ENCODE data around the gene SH2D6.

- TF ChIP-seq, protein P1, sequence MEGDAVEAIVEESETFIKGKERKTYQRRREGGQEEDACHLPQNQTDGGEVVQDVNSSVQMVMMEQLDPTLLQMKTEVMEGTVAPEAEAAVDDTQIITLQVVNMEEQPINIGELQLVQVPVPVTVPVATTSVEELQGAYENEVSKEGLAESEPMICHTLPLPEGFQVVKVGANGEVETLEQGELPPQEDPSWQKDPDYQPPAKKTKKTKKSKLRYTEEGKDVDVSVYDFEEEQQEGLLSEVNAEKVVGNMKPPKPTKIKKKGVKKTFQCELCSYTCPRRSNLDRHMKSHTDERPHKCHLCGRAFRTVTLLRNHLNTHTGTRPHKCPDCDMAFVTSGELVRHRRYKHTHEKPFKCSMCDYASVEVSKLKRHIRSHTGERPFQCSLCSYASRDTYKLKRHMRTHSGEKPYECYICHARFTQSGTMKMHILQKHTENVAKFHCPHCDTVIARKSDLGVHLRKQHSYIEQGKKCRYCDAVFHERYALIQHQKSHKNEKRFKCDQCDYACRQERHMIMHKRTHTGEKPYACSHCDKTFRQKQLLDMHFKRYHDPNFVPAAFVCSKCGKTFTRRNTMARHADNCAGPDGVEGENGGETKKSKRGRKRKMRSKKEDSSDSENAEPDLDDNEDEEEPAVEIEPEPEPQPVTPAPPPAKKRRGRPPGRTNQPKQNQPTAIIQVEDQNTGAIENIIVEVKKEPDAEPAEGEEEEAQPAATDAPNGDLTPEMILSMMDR (IDR thresholded peaks at IDR 0.05), result peak in 1 of 4 experiments; percentile 6
- TF ChIP-seq POLR2A (IDR thresholded peaks at IDR 0.05), result peak; percentile 83 to 95
These were observed 19.1 kb downstream of the SH2D6 start for GRCh38 chr2:85437488-85438200.
